Neuronal stem cell (in vitro differentiated cells): Measurements from ENCODE around the gene FKTN.

Experiments used
- DNase-seq: peaks from one replicate; pipeline ENCODE4 v3.0.0-alpha.2; 2013; ENCODE audit warnings: low spot score
- H2AFZ ChIP-seq: one replicate; pipeline ENCODE4 v1.6.1; 2013; ENCODE audit warnings: mild to moderate bottlenecking, low read length, inconsistent platforms
- H2AK5ac ChIP-seq: 2 replicates; pipeline ENCODE4 v1.6.1; 2013; ENCODE audit warnings: low read depth, mild to moderate bottlenecking, inconsistent platforms, low read length, moderate library complexity, mixed read lengths
- H2BK120ac ChIP-seq: 2 replicates; pipeline ENCODE4 v1.6.1; 2013; ENCODE audit warnings: low read depth, mild to moderate bottlenecking, inconsistent platforms, low read length, moderate library complexity, mixed read lengths
- H2BK12ac ChIP-seq: one replicate; pipeline ENCODE4 v1.6.1; 2013; ENCODE audit warnings: low read length, inconsistent platforms
- H2BK15ac ChIP-seq: 2 replicates; pipeline ENCODE4 v1.6.1; 2013; ENCODE audit warnings: mild to moderate bottlenecking, low read length, inconsistent platforms, mixed read lengths
- H2BK5ac ChIP-seq: one replicate; pipeline ENCODE4 v1.6.1; 2013; ENCODE audit warnings: inconsistent platforms, mild to moderate bottlenecking, low read length, moderate library complexity
- H3K14ac ChIP-seq: one replicate; pipeline ENCODE4 v1.6.1; 2013; ENCODE audit warnings: low read length, inconsistent platforms
- H3K18ac ChIP-seq: 2 replicates; pipeline ENCODE4 v1.6.1; 2013; ENCODE audit warnings: low read length, inconsistent platforms
- H3K23ac ChIP-seq: 2 replicates; pipeline ENCODE4 v1.6.1; 2013; ENCODE audit warnings: low read depth, mild to moderate bottlenecking, mixed read lengths, low read length, inconsistent platforms; ENCODE audit not compliant: poor library complexity
- H3K27ac ChIP-seq: replicated peaks from 3 replicates; pipeline ENCODE4 v1.5.1; 2013; ENCODE audit warnings: low read length, inconsistent platforms
- H3K27me3 ChIP-seq, 3 experiments: 2 replicates each; pipeline ENCODE4 v1.6.1; 2013; ENCODE audit warnings: low read length in 3 of 3, mild to moderate bottlenecking in 2 of 3, inconsistent platforms in 1 of 3, low read depth in 1 of 3, mixed read lengths in 1 of 3, moderate library complexity in 1 of 3; ENCODE audit not compliant: control insufficient read depth in 3 of 3, insufficient read depth in 3 of 3
- H3K36me3 ChIP-seq, 2 donors: replicated peaks in 1 of 2; 2 replicates each; pipeline ENCODE4 v1.6.1; 2013; ENCODE audit warnings: low read length in 2 of 2; ENCODE audit not compliant: control insufficient read depth in 2 of 2, insufficient read depth in 2 of 2
- H3K4ac ChIP-seq: 2 replicates; pipeline ENCODE4 v1.6.1; 2013; ENCODE audit warnings: inconsistent platforms, mild to moderate bottlenecking, low read length, moderate library complexity
- H3K4me1 ChIP-seq, 2 donors: 1 replicate in 1 of 2; 2 replicates in 1 of 2; pipeline ENCODE4 v1.6.1; 2013; ENCODE audit warnings: low read length in 2 of 2, low read depth in 1 of 2; ENCODE audit not compliant: control insufficient read depth in 2 of 2, insufficient read depth in 1 of 2
- H3K4me2 ChIP-seq: one replicate; pipeline ENCODE4 v1.6.1; 2013; ENCODE audit warnings: mild to moderate bottlenecking, low read length, inconsistent platforms; ENCODE audit not compliant: insufficient read depth, poor library complexity, severe bottlenecking
- H3K4me3 ChIP-seq, 2 donors: 2 replicates each; pipeline ENCODE4 v1.5.1; 2013; ENCODE audit warnings: low read length in 2 of 2, mild to moderate bottlenecking in 2 of 2, inconsistent platforms in 1 of 2, moderate library complexity in 1 of 2
- H3K79me1 ChIP-seq: one replicate; pipeline ENCODE4 v1.6.1; 2013; ENCODE audit warnings: low read depth, mild to moderate bottlenecking, inconsistent platforms, low read length, moderate library complexity
- H3K9ac ChIP-seq: one replicate; pipeline ENCODE4 v1.6.1; 2013; ENCODE audit warnings: mild to moderate bottlenecking, low read depth, low read length, inconsistent platforms; ENCODE audit not compliant: poor library complexity
- H3K9me3 ChIP-seq, 2 donors: replicated peaks in 1 of 2; 2 replicates each; pipeline versions ENCODE3 to v1.6.1; 2013; ENCODE audit warnings: low read length in 2 of 2, mild to moderate bottlenecking in 2 of 2, inconsistent platforms in 1 of 2, low read depth in 1 of 2, mixed read lengths in 1 of 2, moderate library complexity in 1 of 2; ENCODE audit not compliant: control insufficient read depth in 2 of 2, insufficient read depth in 1 of 2
- H4K8ac ChIP-seq: one replicate; pipeline ENCODE4 v1.6.1; 2013; ENCODE audit warnings: low read depth, mild to moderate bottlenecking, inconsistent platforms, low read length, moderate library complexity
- H4K91ac ChIP-seq: one replicate; pipeline ENCODE4 v1.6.1; 2013; ENCODE audit warnings: low read length, low read depth, mild to moderate bottlenecking, inconsistent platforms; ENCODE audit not compliant: poor library complexity
- WGBS, 2 donors: extraction: QIAGEN DNeasy Blood & Tissue Kit; methylation state at CpG; one replicate each; pipeline ENCODE4 v1.1.7; 2013; ENCODE audit warnings: missing lambda C conversion rate in 2 of 2, mixed read lengths in 1 of 2; ENCODE audit not compliant: insufficient read length in 2 of 2, insufficient replicate concordance in 1 of 2; ENCODE audit errors: extremely low coverage in 2 of 2; 5-methylcytosine and 5-hydroxymethylcytosine counted together

Gene FKTN

GRCh38 chr9:105678163-105678562, 120.2 kb downstream of the FKTN start:
- Histone ChIP-seq H2AK5ac (no peak overlapping the region), H3K36me3 (no peaks in the 10 kb centered on the region), H3K4me1 (peaks cover 7 to 14% of the 10 kb centered on the region in 2 donors), H4K8ac (no peak overlapping the region), H3K27ac (no peak overlapping the region), H4K91ac (no peak overlapping the region), H2BK15ac (no peak overlapping the region), H3K4me2 (no peak overlapping the region), H3K4me3 (no peak overlapping the region), H3K79me1 (no peaks in the 10 kb centered on the region), H3K9me3 (no peaks in the 10 kb centered on the region), H3K9ac (no peak overlapping the region), H3K4ac (no peak overlapping the region), H3K23ac (no peak overlapping the region), H2BK120ac (no peak overlapping the region), H3K14ac (no peak overlapping the region), H2BK5ac (no peak overlapping the region), H2BK12ac (no peak overlapping the region), H3K27me3 (peaks cover 0 to 2% (median 0%) of the 10 kb centered on the region in 3 experiments), H2AFZ (no peak overlapping the region), H3K18ac (no peak overlapping the region)
- no CpG with 5 or more reads among the region's 1 CpG for WGBS, 2 donors
- no peak for DNase-seq

DNA sequence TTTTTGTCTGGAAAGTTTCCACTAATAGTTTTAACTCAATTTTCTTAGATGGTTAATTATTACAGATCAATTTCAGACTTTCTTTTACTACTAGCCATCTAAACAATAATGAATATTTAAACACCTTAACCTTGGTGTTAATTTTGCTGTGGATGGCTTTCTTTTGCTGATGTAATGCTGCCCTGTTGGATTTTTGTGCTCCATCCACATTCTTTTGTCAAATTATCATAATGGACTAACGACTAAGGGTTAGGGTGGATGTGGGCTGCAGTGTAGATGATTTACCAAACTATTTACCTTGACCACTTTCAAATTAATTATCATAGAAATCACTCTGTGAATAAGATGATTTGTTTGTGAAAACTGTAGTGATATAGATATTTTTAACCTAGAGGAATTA, 120.8 kb downstream of the FKTN start:
- no peak for DNase-seq
- Histone ChIP-seq H3K79me1 (no peaks in the 10 kb centered on the region), H3K27ac (no peak overlapping the region), H3K36me3 (no peaks in the 10 kb centered on the region), H4K8ac (no peak overlapping the region), H3K4me3 (no peak overlapping the region), H2BK120ac (no peak overlapping the region), H3K14ac (no peak overlapping the region), H3K9ac (no peak overlapping the region), H3K4ac (no peak overlapping the region), H3K27me3 (peaks cover 0 to 2% (median 0%) of the 10 kb centered on the region in 3 experiments), H2AFZ (no peak overlapping the region), H2AK5ac (no peak overlapping the region), H3K23ac (no peak overlapping the region), H2BK15ac (no peak overlapping the region), H3K18ac (no peak overlapping the region), H3K4me2 (no peak overlapping the region), H2BK12ac (no peak overlapping the region), H3K4me1 (peaks cover 7 to 13% of the 10 kb centered on the region in 2 donors), H3K9me3 (no peaks in the 10 kb centered on the region), H2BK5ac (no peak overlapping the region), H4K91ac (no peak overlapping the region)
- WGBS, 2 donors: no CpG with 5 or more reads among the region's 1 CpG

- no peaks in the 10 kb centered on the region for H3K27me3 ChIP-seq
- no peak overlapping the region for H2AFZ ChIP-seq
- no CpG with 5 or more reads among the region's 8 CpGs for WGBS, 2 donors
- H3K4me2 ChIP-seq: no peak overlapping the region
- no peak overlapping the region for H3K4ac ChIP-seq
- H4K91ac ChIP-seq: no peak overlapping the region
- H3K23ac ChIP-seq: no peak overlapping the region
- H3K18ac ChIP-seq: no peak overlapping the region
- H2AK5ac ChIP-seq: no peak overlapping the region
- H3K9me3 ChIP-seq: no peaks in the 10 kb centered on the region
- DNase-seq: no peak
- no peak overlapping the region for H3K9ac ChIP-seq
- H3K36me3 ChIP-seq: no peaks in the 10 kb centered on the region
- peaks cover 7 to 9% of the 10 kb centered on the region in 2 donors for H3K4me1 ChIP-seq
- H2BK15ac ChIP-seq: no peak overlapping the region
- no peak overlapping the region for H3K27ac ChIP-seq
- no peak overlapping the region for H2BK120ac ChIP-seq
- H3K79me1 ChIP-seq: no peaks in the 10 kb centered on the region
- no peak overlapping the region for H2BK5ac ChIP-seq
- no peak overlapping the region for H3K14ac ChIP-seq
- no peak overlapping the region for H3K4me3 ChIP-seq
- H2BK12ac ChIP-seq: no peak overlapping the region
- no peak overlapping the region for H4K8ac ChIP-seq
Measured at GRCh38 chr9:105679257-105680022, 121.5 kb downstream of the FKTN start.

DNA sequence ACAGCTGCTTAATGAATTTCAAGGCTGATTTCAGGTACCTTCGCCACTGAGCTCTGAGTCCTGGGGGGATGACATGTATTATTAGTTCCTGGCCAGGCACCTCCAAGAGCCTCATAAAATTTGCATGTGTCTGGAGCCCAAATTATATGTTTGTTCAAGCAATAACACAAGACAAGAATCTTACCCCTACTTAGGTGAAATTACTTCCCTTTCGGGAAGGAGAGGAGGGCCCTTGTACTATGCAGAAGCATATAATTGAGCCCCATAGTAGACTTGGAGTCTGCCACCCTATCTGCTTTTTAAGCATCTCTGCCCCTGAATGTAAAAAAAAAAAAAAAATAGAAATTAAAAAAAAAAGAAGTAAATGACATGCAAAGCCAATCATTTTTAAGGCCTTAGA, 123.4 kb downstream of the FKTN start:
- no peak overlapping the region for H2AFZ ChIP-seq
- H3K9ac ChIP-seq: no peak overlapping the region
- H3K4ac ChIP-seq: no peak overlapping the region
- no peak overlapping the region for H2BK120ac ChIP-seq
- H3K14ac ChIP-seq: no peak overlapping the region
- H2AK5ac ChIP-seq: no peak overlapping the region
- DNase-seq: no peak
- H3K9me3 ChIP-seq: no peaks in the 10 kb centered on the region
- H2BK15ac ChIP-seq: no peak overlapping the region
- H3K27ac ChIP-seq: no peak overlapping the region
- no peak overlapping the region for H3K18ac ChIP-seq
- no peaks in the 10 kb centered on the region for H3K27me3 ChIP-seq
- no peak overlapping the region for H2BK5ac ChIP-seq
- H4K8ac ChIP-seq: no peak overlapping the region
- H4K91ac ChIP-seq: no peak overlapping the region
- peaks cover 7 to 9% of the 10 kb centered on the region in 2 donors for H3K4me1 ChIP-seq
- H2BK12ac ChIP-seq: no peak overlapping the region
- H3K79me1 ChIP-seq: no peaks in the 10 kb centered on the region
- H3K4me2 ChIP-seq: no peak overlapping the region
- H3K23ac ChIP-seq: no peak overlapping the region
- H3K36me3 ChIP-seq: no peaks in the 10 kb centered on the region
- WGBS, 2 donors: no CpG with 5 or more reads among the region's 2 CpGs
- H3K4me3 ChIP-seq: no peak overlapping the region
